ENCODE results near the gene C16orf95. TPM values are rescaled to one million over a fixed set of nuclear protein-coding genes. Genes with fewer than 3 reads are reported as not detected.
"Not testable (repeated sequence)": the region's sequence is repeated elsewhere in the genome, so short reads cannot be mapped to it uniquely, and the experiment has no call there.

The C16orf95 gene
- polyA plus RNA-seq, 3 donors = 4.3 to 5.0 (median 5.0) TPM

DNA sequence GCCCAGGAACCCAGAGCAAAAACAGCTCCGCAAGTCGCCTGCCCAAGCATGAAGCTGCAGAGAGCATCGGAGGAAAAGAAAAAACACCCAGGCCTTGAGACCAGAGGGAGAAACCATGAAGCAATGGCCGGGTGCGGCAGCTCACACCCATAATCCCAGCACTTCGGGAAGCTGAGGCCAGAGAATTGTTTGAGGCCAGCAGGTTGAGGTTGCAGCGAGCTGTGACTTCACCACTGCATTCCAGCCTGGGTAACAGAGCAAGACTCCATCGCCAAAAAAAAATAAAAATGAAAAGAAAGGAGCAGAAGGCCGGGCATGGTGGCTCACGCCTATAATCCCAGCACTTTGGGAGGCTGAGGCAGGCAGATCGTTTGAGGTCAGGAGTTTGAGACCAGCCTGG lies 40.3 kb downstream of the C16orf95 start:
- DNase-seq (ENCODE audit: extremely low read depth in 1 of 11, low read depth in 9 of 11, low spot score in 4 of 11) = no peak

DNA sequence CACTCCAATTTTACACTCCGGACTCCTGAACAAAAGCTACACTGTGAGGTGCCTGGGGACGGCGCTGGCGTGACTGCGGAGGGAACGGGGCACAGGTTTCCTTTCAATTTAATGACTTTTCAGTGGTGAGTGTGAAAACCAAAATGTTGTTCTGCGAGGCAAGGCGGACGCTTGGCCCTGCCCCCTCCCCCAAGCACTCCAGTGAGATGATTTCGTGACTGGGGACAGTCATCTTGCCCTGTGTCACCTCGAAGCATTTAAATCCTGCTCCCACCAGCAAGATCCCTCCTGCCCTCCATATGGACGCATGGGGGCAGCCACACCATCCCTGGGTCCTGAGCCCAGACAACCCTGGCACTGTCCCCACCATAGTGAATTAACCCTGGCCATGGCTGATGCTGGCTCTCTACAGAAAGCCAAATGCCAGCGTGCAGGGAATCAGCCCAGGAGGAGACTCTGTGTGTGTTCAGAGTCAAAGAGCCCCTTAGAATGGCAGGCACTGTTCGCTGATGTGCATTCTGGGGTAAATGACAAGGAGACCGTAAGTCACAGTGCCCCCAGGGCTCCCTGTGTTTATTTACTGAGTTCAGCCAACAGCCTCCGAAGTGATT lies 41.0 kb downstream of the C16orf95 start:
- no peak for DNase-seq (ENCODE audit: extremely low read depth in 1 of 11, low read depth in 9 of 11, low spot score in 4 of 11)

DNA sequence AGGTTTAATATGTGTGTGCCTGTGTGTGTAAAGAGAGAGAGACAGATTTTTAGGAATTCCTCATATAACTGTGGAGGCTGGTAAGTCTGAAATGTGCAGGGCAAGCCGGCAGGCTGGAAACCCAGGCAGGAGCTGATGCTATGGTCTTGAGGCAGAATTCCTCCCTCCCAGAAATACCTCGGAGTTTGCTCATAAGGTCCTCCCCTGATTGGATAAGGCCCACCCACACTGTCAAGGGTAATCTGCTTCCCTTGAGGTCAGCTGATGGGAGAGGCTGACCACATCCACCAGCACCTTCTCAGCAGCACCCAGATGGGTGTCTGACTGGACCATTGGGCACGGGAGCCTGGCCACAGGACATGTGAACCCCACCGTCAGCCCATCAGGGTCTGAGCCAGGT lies 42.4 kb downstream of the C16orf95 start:
- DNase-seq (ENCODE audit: extremely low read depth in 1 of 11, low read depth in 9 of 11, low spot score in 4 of 11) = no peak

GRCh38 chr16:87273471-87274030 lies 43.6 kb downstream of the C16orf95 start:
- DNase-seq (ENCODE audit: extremely low read depth in 1 of 11, low read depth in 9 of 11, low spot score in 4 of 11) = no peak

DNA sequence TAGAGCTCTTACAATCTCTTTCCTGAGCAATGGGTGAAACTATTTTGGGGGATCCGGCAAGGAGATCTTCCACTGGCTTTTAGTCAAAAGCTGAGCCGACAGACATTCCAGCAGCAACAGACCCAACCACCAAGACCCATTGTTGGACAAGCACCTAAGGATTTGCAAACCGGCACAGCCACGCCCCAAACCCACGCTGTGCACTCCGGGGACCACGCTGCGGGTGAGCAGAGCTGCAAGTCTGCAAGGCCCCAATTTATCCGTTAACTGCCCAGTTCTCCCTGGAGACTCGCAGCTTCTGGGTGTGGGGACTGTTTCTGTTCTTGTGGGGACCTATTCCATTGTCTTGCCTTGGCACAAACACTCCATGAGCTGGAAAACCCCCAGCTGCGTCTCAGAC lies 45.9 kb downstream of the C16orf95 start:
- no peak for DNase-seq (ENCODE audit: extremely low read depth in 1 of 11, low read depth in 9 of 11, low spot score in 4 of 11)

- no peak for DNase-seq (ENCODE audit: extremely low read depth in 1 of 11, low read depth in 9 of 11, low spot score in 4 of 11)
Observed at GRCh38 chr16:87267566-87267965, 49.6 kb downstream of the C16orf95 start.

DNA sequence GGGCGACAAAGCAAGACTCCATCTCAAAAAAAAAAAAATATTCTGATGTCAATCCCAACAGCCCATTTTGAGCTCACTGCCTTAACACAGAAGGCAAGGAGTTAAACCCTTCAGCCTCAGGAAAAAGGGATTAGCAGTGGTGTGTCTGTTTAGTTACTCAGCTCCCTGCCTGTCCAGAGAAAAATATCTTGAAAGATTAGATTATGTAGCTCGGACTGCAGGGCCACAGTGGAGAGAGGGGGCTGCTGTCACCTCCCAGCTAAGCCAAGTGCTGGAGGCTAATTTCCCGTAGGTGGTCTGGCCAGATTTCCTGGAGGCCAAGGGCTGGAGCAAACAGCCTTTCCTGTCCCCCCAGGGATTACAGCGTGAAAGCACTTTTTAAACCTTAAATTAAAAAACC lies 50.3 kb downstream of the C16orf95 start:
- no peak for DNase-seq (ENCODE audit: extremely low read depth in 1 of 11, low read depth in 9 of 11, low spot score in 4 of 11)

GRCh38 chr16:87265261-87265660 lies 51.9 kb downstream of the C16orf95 start:
- no peak for DNase-seq (ENCODE audit: extremely low read depth in 1 of 11, low read depth in 9 of 11, low spot score in 4 of 11)

DNA sequence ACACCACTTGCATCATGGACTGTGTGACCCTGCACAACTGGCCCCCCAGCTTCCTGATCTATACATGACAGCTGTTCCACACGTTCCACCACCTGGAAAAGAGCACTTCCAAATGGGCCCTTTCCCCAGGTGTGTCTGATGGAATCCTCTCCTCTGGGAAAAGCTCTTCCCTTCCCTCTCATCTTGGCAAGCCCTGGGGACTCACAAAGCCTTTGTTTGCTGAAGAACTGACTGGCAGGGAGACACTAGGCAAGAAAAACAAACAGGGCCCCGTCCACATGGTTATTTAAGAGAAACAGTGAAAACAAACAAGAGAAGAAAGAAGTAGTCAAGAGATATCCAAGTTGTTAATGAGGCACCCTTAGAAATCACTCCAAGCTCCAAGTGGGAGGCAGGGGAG lies 52.6 kb downstream of the C16orf95 start:
- DNase-seq (ENCODE audit: extremely low read depth in 1 of 11, low read depth in 9 of 11, low spot score in 4 of 11) = no peak

- no peak for DNase-seq (ENCODE audit: extremely low read depth in 1 of 11, low read depth in 9 of 11, low spot score in 4 of 11)
Observed at GRCh38 chr16:87263418-87264052, 53.7 kb downstream of the C16orf95 start.

- no peak for DNase-seq (ENCODE audit: extremely low read depth in 1 of 11, low read depth in 9 of 11, low spot score in 4 of 11)
Observed at GRCh38 chr16:87259431-87259830, 57.8 kb downstream of the C16orf95 start.

GRCh38 chr16:87258653-87259052 lies 58.5 kb downstream of the C16orf95 start:
- not testable (repeated sequence) for DNase-seq (ENCODE audit: extremely low read depth in 1 of 11, low read depth in 9 of 11, low spot score in 4 of 11)

DNA sequence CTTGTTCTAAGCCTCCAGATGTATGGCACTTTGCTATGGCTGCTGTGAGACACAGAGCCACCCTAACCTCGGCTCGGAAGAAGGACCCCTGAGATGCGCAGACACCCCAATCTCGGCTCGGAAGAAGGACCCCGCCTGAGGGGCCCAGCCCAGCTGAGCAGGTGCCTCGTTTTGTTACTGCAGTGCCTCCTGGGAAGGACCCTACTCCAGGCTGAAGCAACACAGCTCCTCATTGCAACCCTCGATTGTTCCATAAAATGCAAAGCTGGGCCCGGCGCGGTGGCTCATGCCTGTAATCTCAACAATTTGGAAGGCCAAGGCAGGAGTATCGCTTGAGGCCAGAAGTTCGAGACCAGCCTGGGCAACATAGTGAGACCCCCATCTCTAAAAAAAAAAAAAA lies 61.3 kb downstream of the C16orf95 start:
- no peak for DNase-seq (ENCODE audit: extremely low read depth in 1 of 11, low read depth in 9 of 11, low spot score in 4 of 11)

DNA sequence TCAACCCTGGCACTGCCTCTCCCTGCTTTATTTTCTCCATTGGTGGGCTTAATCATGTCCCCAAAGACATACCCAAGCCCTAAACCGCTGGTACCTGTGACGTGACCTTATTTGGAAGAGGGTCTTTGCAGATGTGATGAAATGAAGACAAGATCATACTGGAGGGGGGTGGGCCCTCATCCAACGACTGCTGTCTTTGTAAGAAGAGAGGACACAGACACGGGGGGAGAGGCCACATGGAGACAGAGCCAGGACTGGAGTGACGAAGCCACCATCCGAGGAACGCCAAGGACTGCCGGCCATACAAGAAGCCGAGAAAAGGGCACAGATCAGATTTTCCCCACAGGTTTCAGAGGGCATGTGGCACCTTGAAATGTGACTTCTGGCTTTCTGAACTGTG lies 62.5 kb downstream of the C16orf95 start:
- no peak for DNase-seq (ENCODE audit: extremely low read depth in 1 of 11, low read depth in 9 of 11, low spot score in 4 of 11)

GRCh38 chr16:87254296-87254695 lies 62.9 kb downstream of the C16orf95 start:
- no peak for DNase-seq (ENCODE audit: extremely low read depth in 1 of 11, low read depth in 9 of 11, low spot score in 4 of 11)

- DNase-seq (ENCODE audit: extremely low read depth in 1 of 11, low read depth in 9 of 11, low spot score in 4 of 11) = no peak
Observed at GRCh38 chr16:87253536-87253935, 63.7 kb downstream of the C16orf95 start.

Other genes with a start within 250 kb of the C16orf95 start
- gene FBXO31, start 66.4 kb upstream of the C16orf95 start, polyA plus RNA-seq (ENCODE audit: insufficient read length in 3 of 3) = 10 to 100 TPM; 18.3 to 26.1 (median 25.7) TPM
- gene MAP1LC3B, start 74.9 kb upstream of the C16orf95 start, polyA plus RNA-seq (ENCODE audit: insufficient read length in 3 of 3) = 10 to 100 TPM; 63.3 to 72.6 (median 64.9) TPM
- 10 to 100 TPM; 33.8 to 38.1 (median 36.9) TPM for gene ZCCHC14, start 175.6 kb upstream of the C16orf95 start, polyA plus RNA-seq (ENCODE audit: insufficient read length in 3 of 3)